Heart left ventricle (tissue), 16 donors: ENCODE measurements around the gene ASB15. TPM values are rescaled to one million over a fixed set of nuclear protein-coding genes. Genes with fewer than 3 reads are reported as not detected.

Experiments used
- ATAC-seq, 4 donors: fragments of 200-7000 bp; cut with Tn5 transposase; one replicate each; pipeline ENCODE4 v1.9.1; 2020 to 2022; ENCODE audit warnings: moderate library complexity in 4 of 4, mild to moderate bottlenecking in 3 of 4, moderate number of reproducible peaks in 1 of 4
- DNase-seq, 5 donors: peaks; one replicate each; pipeline ENCODE4 v3.0.0-alpha.2; 2020
- H3K27ac ChIP-seq, 12 donors: fragments of 200-600 bp; sonication (generic) in 4 of 12; one replicate each; pipeline versions ENCODE4 v1.5.0 to v1.8.0; 2016 to 2022; ENCODE audit warnings: mild to moderate bottlenecking in 2 of 12
- H3K27me3 ChIP-seq, 9 donors: fragments of 200-600 bp; sonication (generic) in 2 of 9; one replicate each; pipeline versions ENCODE4 v1.5.1 to v1.8.0; 2016 to 2022; ENCODE audit warnings: mild to moderate bottlenecking in 3 of 9
- H3K36me3 ChIP-seq, 9 donors: fragments of 200-600 bp; sonication (generic) in 2 of 9; one replicate each; pipeline versions ENCODE4 v1.5.0 to v1.8.0; 2018 to 2022; ENCODE audit warnings: mild to moderate bottlenecking in 2 of 9
- H3K4me1 ChIP-seq, 12 donors: fragments of 200-600 bp; sonication (generic) in 4 of 12; one replicate each; pipeline versions ENCODE4 v1.5.0 to v1.8.0; 2016 to 2022; ENCODE audit warnings: mild to moderate bottlenecking in 3 of 12
- H3K4me3 ChIP-seq, 12 donors: fragments of 200-600 bp; sonication (generic) in 4 of 12; one replicate each; pipeline versions ENCODE4 v1.5.0 to v1.8.0; 2017 to 2022; ENCODE audit warnings: mild to moderate bottlenecking in 9 of 12, moderate library complexity in 4 of 12
- H3K9me3 ChIP-seq, 12 donors: fragments of 200-600 bp; sonication (generic) in 4 of 12; one replicate each; pipeline versions ENCODE4 v1.5.0 to v1.8.0; 2016 to 2022; ENCODE audit warnings: mild to moderate bottlenecking in 1 of 12
- POLR2A ChIP-seq, 2 donors: fragments of 450-650 bp; IDR thresholded peaks; one replicate each; pipeline ENCODE4 v1.6.1; 2017; ENCODE audit warnings: antibody characterized with exemption in 2 of 2, mild to moderate bottlenecking in 2 of 2, moderate library complexity in 2 of 2
- WGBS, 4 donors: extraction: QIAGEN DNeasy Blood & Tissue Kit in 2 of 4; methylation state at CpG; one replicate each; pipeline versions ENCODE4 v1.1.5 to v1.1.7; 2013 to 2018; 5-methylcytosine and 5-hydroxymethylcytosine counted together
- intact Hi-C, 10 donors: fragments of 100-400 bp; cut with DNase I; formaldehyde crosslinking; loops; one replicate each; pipeline versions ENCODE4 v1.11.1 to v1.14.2; 2022
- polyA plus RNA-seq, 2 donors: library from polyadenylated mRNA; stranded (reverse); fragments of 200-250 nt; gene quantifications; one replicate each; pipeline ENCODE4 v1.2.3, GENCODE V29; 2013
- total RNA-seq, 9 donors: library from RNA; depleted of rRNA in 2 of 9; stranded (reverse); fragments of >200 nt in 2 of 9; fragmentation: NEBNext Ultra II Directional in 3 of 9; extraction: Animal tissue kit (Norgen Biotek cat#: 25700) in 3 of 9; gene quantifications; one replicate each; pipeline versions ENCODE4 v1.1.0 to v1.2.4, GENCODE V29; 2016 to 2023
- TF ChIP-seq, protein P1 (sequence below), 12 donors: fragments of 200-600 bp; sonication (generic) in 4 of 12; IDR thresholded peaks; one replicate each; pipeline versions ENCODE4 v1.5.0 to v1.8.0; 2018 to 2022; ENCODE audit warnings: antibody characterized with exemption in 12 of 12, mild to moderate bottlenecking in 5 of 12
- donor health status: ischemic (EF 13 %, LVEDD 7.1; RV severe dilation, severe dysfunction).
- donor health status: healthy with polysubstance abuse.
- donor health status: DM: no; HTN: yes; CAD: no.
- donor health status: DM: no; HTN: no; CAD: no.
- donor health status: ischemic (EF 25% LVEDD 6.9; RV normal size, moderate dysfunction).
- donor health status: ischemic (EF 25% LVEDD 5.7; RV mildly dilated, moderate dysfunction).
- donor health status: healthy.
- donor health status: DM: yes; HTN: yes; CAD: no.
- donor health status: ischemic (EF 35%, LVEDD 5.7; RV mildly dilated, moderate dysfunction).
- donor health status: nonischemic (EF 11% LVEDD 7.7; RV severe dilation, severe dysfunction).
- donor health status: DM: yes; HTN: yes; CAD: no.
- donor health status: PGD.
- donor health status: ischemic (EF 29% LVEDD 5.4; RV normal size, mild dysfunction).
- donor health status: nonischemic (EF 23%, LVEDD 6.1; RV moderate dilation, normal function).

ASB15 gene
- total and polyA plus RNA-seq, 11 donors: 2.2 to 77.1 (median 34.9) TPM

DNA sequence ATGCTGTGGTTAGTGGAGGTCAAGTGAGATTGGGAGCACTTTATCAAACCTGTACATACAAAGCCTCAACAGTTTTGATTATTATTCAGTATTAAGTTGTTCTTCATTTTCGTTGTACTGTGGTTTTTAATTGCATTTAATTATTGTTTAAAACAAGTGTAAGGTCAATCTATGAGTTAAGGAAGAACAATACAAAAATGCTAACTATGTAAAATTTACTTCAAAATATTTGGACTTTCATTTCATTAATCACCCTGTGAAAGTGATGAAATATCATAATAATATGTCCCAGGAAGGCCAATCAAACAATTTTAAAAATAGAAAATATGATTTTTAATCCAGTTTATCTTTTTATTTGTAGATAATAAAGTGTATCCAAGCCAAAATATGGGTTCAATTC, 30.4 kb upstream of the ASB15 start:
- H3K36me3 ChIP-seq: no peaks in the 10 kb centered on the region
- WGBS, 4 donors: 56 to 62% (median 59%) methylated on average over 1 of the region's 1 CpG
- no peaks in the 10 kb centered on the region for H3K27me3 ChIP-seq
- H3K9me3 ChIP-seq: no peaks in the 10 kb centered on the region
- H3K27ac ChIP-seq: no peak overlapping the region
- TF ChIP-seq, protein P1, sequence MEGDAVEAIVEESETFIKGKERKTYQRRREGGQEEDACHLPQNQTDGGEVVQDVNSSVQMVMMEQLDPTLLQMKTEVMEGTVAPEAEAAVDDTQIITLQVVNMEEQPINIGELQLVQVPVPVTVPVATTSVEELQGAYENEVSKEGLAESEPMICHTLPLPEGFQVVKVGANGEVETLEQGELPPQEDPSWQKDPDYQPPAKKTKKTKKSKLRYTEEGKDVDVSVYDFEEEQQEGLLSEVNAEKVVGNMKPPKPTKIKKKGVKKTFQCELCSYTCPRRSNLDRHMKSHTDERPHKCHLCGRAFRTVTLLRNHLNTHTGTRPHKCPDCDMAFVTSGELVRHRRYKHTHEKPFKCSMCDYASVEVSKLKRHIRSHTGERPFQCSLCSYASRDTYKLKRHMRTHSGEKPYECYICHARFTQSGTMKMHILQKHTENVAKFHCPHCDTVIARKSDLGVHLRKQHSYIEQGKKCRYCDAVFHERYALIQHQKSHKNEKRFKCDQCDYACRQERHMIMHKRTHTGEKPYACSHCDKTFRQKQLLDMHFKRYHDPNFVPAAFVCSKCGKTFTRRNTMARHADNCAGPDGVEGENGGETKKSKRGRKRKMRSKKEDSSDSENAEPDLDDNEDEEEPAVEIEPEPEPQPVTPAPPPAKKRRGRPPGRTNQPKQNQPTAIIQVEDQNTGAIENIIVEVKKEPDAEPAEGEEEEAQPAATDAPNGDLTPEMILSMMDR (IDR thresholded peaks at IDR 0.05): no peak
- TF ChIP-seq POLR2A (IDR thresholded peaks at IDR 0.05): no peak
- ATAC-seq (no peak), DNase-seq (no peak)
- H3K4me1 ChIP-seq: no peaks in the 10 kb centered on the region
- H3K4me3 ChIP-seq: no peak overlapping the region
- intact Hi-C loops: no loop called here

DNA sequence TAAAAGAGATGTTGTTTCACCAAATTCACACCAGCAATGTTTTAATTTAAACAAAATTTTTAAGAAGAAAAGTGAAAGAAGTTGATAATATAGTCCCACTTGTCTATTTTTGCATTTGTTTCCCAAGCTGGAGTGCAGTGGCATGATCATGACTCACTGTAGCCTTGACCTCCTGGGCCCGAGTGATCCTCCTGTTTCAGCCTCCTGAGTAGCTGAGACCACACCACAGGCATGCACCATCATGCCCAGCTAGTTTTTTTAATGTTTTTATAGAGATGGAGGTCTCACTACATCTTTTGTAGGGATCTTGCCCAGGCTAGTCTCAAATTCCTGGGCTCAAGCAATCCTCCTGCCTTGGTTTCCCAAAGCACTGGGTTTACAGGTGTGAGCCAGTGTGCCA, 29.9 kb upstream of the ASB15 start:
- intact Hi-C loops: no loop called here

DNA sequence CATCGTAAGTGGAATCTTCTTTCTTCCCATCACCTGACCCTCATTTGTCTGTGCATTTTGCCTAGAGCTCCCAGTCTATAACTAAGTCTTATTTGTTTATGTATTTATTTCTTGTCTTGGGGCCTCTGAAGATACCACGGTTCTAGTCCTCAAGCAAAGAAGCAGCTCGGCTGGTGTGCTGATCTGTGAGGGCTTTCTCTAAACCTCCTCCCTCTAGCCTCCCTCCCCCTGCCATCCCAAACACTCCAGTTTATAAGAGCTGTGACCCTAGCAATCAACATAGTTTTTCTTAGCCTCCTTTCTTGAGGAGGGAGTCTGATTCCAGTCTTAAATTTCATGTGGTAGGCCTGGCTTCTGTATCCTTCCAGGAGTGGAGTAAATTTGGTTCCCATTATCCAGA, 28.3 kb upstream of the ASB15 start:
- H3K4me1 ChIP-seq: no peaks in the 10 kb centered on the region
- DNase-seq: no peak
- H3K27ac ChIP-seq: no peak overlapping the region
- intact Hi-C loops: no loop called here
- TF ChIP-seq, protein P1 (IDR thresholded peaks at IDR 0.05): no peak
- no peak for TF ChIP-seq POLR2A (IDR thresholded peaks at IDR 0.05)
- ATAC-seq: no peak
- no peaks in the 10 kb centered on the region for H3K36me3 ChIP-seq
- no peaks in the 10 kb centered on the region for H3K9me3 ChIP-seq
- 80 to 84% (median 83%) methylated on average over 3 of the region's 3 CpGs for WGBS, 4 donors
- H3K4me3 ChIP-seq: no peak overlapping the region
- H3K27me3 ChIP-seq: no peaks in the 10 kb centered on the region

More for the DNA sequence above, 29.9 kb upstream of the ASB15 start:
- no peak overlapping the region for H3K27ac ChIP-seq
- H3K9me3 ChIP-seq: no peaks in the 10 kb centered on the region
- ATAC-seq (no peak), DNase-seq (no peak)
- no peaks in the 10 kb centered on the region for H3K4me1 ChIP-seq
- no peaks in the 10 kb centered on the region for H3K36me3 ChIP-seq
- 92 to 100% (median 96%) methylated on average over 1 of the region's 1 CpG for WGBS, 4 donors
- TF ChIP-seq POLR2A (IDR thresholded peaks at IDR 0.05): no peak
- TF ChIP-seq, protein P1 (IDR thresholded peaks at IDR 0.05): no peak
- H3K27me3 ChIP-seq: no peaks in the 10 kb centered on the region
- no peak overlapping the region for H3K4me3 ChIP-seq

DNA sequence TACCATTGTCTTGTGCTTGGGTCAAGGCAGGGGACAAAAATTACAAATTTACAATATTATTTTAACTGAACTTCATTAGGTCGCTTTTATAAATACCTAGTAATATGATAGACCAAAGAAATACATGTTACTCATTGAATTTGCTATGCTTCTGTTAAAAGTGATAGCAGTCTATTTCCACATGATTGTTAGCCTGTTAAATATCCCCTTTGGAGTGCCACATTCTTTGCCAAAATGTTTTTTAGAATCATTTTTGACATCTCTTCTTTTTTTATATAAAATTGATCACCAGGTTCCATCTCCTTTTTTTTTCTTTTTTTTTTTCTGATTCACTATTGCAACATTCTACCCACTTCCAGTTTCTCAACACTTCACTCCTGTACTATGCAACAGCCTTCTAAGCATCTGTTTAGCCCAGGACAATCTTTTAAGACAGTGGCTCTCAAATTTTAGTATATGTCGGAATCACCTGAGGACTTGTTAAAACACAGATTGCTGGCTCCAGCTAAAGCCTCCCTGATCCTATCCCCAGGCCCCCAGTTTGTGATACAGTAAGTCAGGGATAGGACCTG, 27.6 kb upstream of the ASB15 start:
- no peaks in the 10 kb centered on the region for H3K4me1 ChIP-seq
- intact Hi-C loops: no loop called here
- no peak for ATAC-seq
- H3K27me3 ChIP-seq: no peaks in the 10 kb centered on the region
- no peak overlapping the region for H3K27ac ChIP-seq
- no peak for TF ChIP-seq POLR2A (IDR thresholded peaks at IDR 0.05)
- TF ChIP-seq, protein P1 (IDR thresholded peaks at IDR 0.05): no peak
- no peak for DNase-seq
- H3K4me3 ChIP-seq: no peak overlapping the region
- no peaks in the 10 kb centered on the region for H3K36me3 ChIP-seq
- WGBS, 4 donors: 91 to 97% (median 95%) methylated on average over 2 of the region's 2 CpGs
- no peaks in the 10 kb centered on the region for H3K9me3 ChIP-seq
